ENCODE results near the gene DGCR2.

Gene DGCR2

DNA sequence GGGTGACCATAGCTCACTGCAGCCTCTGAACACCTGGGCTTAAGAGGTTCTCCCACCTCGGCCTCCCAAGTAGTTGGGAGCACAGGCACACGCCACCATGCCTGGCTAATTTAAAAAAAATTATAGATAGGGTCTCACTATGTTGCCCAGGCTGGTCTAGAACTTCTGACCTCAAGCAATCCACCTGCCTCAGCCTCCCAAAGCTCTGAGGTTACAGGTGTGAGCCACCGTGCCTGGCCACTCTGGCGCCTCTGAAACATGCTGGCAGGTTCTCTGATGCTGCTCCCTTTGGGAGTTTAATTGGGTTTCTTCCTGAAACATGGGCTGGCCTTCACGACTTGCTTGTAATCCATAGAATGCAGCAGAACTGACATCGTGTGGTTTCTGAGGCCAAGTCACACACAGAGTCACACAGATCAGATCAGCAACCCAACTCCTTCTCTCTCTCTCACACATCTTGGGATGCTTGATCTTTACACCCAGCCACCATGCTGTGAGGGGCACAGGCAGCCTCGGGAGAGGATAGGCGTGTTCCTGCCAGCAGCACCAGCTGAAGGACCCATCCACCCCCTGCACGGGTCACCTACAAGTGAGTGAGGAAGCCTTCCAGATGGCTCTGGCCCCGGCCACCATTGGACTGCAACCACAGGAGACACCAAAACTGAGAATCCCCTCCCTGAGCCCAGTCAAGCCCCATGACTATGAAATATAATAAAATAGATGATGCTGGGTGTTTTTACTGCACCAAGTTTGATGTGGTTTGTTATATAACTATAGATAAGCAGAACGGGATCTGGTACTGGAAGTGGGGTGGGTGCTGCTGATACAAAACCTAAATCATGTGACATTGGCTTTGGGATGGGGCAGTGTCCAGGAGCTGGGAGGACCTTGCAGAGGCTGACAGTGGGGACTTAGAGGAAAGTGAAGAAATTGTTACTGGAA lies 31.0 kb upstream of the DGCR2 start:
- WGBS: 69% methylated on average over 11 of the region's 11 CpGs
- H3K4me3 ChIP-seq (ENCODE audit: low read length): no peak overlapping the region
- H3K4me1 ChIP-seq (ENCODE audit: insufficient read depth, low read length): no peaks in the 10 kb centered on the region
- peaks cover 4% of the 10 kb centered on the region; the same call in 1 of the 2 replicates for H3K9me3 ChIP-seq (ENCODE audit: insufficient read depth, low read depth, low read length)
- no peaks in the 10 kb centered on the region for H3K36me3 ChIP-seq (ENCODE audit: insufficient read depth, low read length)
- H3K27me3 ChIP-seq (ENCODE audit: insufficient read depth, low read length): peaks cover 71% of the 10 kb centered on the region
- H3K27ac ChIP-seq (ENCODE audit: low read depth, low read length): no peak overlapping the region
- H3K9ac ChIP-seq (ENCODE audit: low read depth, low read length): no peak overlapping the region

DNA sequence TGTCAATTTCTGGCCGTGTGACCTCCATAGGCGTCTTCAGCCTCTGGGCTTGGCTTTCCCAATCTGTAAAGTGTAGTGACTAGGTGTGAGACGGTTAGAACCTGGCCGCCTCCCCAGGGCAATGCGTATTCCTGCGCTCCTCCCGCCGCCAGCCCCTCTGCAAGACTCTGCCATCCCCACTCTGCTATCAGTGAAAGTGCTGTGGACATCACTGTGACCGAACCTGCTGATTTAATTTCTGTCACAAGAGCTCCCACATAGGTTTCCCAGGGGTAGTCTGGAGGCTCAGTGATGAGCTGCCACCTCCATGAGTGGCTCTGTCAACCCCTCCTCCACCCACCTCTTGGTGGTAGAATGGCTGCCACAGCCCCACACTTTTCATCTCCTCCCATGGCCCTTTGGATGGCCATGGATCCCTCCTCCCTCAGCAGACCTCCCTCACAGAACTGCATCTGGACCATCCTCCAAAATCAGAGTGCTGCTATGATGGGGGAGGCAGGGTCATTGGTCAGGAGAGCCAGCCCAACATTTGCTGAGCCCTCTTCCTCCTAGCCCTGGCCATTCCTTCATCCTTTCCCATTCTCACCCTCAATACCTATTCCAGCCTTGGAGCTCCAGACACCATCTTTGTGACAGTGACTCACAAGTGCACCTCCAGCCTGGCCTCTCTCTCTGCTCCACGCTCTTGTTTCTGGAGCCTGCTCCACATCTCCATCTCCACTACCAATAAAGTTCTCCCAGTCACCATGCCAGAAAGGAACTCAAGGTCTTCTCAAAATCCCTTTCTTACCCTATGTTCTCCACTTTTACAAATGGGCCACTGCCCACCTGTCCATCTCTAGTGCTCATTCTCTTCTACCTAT lies 29.3 kb upstream of the DGCR2 start:
- H3K4me1 ChIP-seq (ENCODE audit: insufficient read depth, low read length): peaks cover 5% of the 10 kb centered on the region; the same call in 1 of the 2 replicates
- peaks cover 87% of the 10 kb centered on the region for H3K27me3 ChIP-seq (ENCODE audit: insufficient read depth, low read length)
- H3K9ac ChIP-seq (ENCODE audit: low read depth, low read length): no peak overlapping the region
- H3K36me3 ChIP-seq (ENCODE audit: insufficient read depth, low read length): no peaks in the 10 kb centered on the region
- no peak overlapping the region for H3K27ac ChIP-seq (ENCODE audit: low read depth, low read length)
- H3K4me3 ChIP-seq (ENCODE audit: low read length): peak overlapping the region; percentile 27; the same call in 1 of the 2 replicates
- H3K9me3 ChIP-seq (ENCODE audit: insufficient read depth, low read depth, low read length): peaks cover 4% of the 10 kb centered on the region; the same call in 1 of the 2 replicates
- 57% methylated on average over 10 of the region's 10 CpGs for WGBS

DNA sequence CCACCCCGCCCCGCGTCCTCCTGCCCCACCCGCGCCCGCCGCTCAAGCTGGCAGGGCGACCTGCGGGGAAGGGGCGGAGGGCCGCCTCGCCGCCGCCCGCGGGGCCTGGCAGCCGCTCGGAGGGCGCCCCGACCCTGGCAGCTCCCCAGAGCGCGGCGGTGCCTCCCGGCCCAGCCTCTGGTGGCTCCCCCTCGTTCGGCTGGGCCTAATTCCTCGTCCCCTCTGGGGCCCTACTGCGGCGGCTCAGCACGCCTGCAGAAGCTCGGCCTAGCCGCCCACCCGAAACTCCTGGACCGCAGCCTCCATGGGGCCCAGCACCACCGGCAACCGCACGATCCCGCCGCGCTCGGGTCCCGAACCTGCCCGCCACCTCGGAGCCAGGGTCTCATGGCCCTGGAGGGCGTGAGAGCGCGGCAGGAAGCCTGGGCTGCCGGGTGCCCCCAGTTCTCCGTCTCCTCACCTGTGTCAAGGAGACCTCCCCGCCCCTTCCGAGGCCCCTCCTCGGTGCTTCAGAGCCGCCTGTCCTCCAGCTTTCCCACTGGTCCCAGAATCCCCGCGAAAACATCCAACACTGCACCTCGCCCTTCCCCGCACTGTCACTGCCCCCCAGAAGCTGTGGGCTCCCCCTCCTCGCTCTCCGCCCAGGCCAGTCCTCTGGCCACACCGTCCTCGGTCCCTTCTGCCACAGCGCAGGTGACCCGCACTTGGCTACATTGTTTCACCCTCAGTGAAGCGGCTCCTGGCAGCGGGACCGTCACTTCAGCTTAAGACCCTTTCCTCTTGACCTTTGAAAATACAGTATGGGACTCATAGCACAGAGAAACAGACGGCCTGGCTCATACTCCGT lies 28.5 kb upstream of the DGCR2 start:
- peaks cover 5% of the 10 kb centered on the region; the same call in 1 of the 2 replicates for H3K4me1 ChIP-seq (ENCODE audit: insufficient read depth, low read length)
- peaks cover 84% of the 10 kb centered on the region for H3K27me3 ChIP-seq (ENCODE audit: insufficient read depth, low read length)
- H3K9me3 ChIP-seq (ENCODE audit: insufficient read depth, low read depth, low read length): peaks cover 4% of the 10 kb centered on the region; the same call in 1 of the 2 replicates
- H3K27ac ChIP-seq (ENCODE audit: low read depth, low read length): no peak overlapping the region
- 18% methylated on average over 67 of the region's 68 CpGs for WGBS
- H3K9ac ChIP-seq (ENCODE audit: low read depth, low read length): no peak overlapping the region
- H3K36me3 ChIP-seq (ENCODE audit: insufficient read depth, low read length): no peaks in the 10 kb centered on the region
- peak overlapping the region; percentile 27; the same call in 1 of the 2 replicates for H3K4me3 ChIP-seq (ENCODE audit: low read length)

- H3K9ac ChIP-seq (ENCODE audit: low read depth, low read length): peak within 1 kb of the TSS; percentile 0; the same call in 1 of the 2 replicates
- no peaks in the 10 kb centered on the region for H3K36me3 ChIP-seq (ENCODE audit: insufficient read depth, low read length)
- WGBS: 3% methylated on average over 59 of the region's 59 CpGs
- H3K27ac ChIP-seq (ENCODE audit: low read depth, low read length): no peak within 1 kb of the TSS
- peaks cover 5% of the 10 kb centered on the region; the same call in 1 of the 2 replicates for H3K4me1 ChIP-seq (ENCODE audit: insufficient read depth, low read length)
- H3K27me3 ChIP-seq (ENCODE audit: insufficient read depth, low read length): peaks cover 80% of the 10 kb centered on the region
- H3K9me3 ChIP-seq (ENCODE audit: insufficient read depth, low read depth, low read length): peaks cover 4% of the 10 kb centered on the region; the same call in 1 of the 2 replicates
- H3K4me3 ChIP-seq (ENCODE audit: low read length): peak within 1 kb of the TSS; percentile 45
Measured at GRCh38 chr22:19149991-19150390, 27.8 kb upstream of the DGCR2 start, which contains the start of gene GSC2. Gene GSC2, minus strand, starts transcription at chr22:19150292. Its CDS starts 9 bp downstream, at chr22:19150283.

GRCh38 chr22:19149047-19149883 lies 27.1 kb upstream of the DGCR2 start:
- Histone ChIP-seq H3K27me3 (ENCODE audit: insufficient read depth, low read length) (peaks cover 77% of the 10 kb centered on the region), H3K27ac (ENCODE audit: low read depth, low read length) (no peak overlapping the region), H3K9me3 (ENCODE audit: insufficient read depth, low read depth, low read length) (peaks cover 4% of the 10 kb centered on the region; the same call in 1 of the 2 replicates), H3K36me3 (ENCODE audit: insufficient read depth, low read length) (no peaks in the 10 kb centered on the region), H3K9ac (ENCODE audit: low read depth, low read length) (peak overlapping the region; percentile 0; the same call in 1 of the 2 replicates), H3K4me3 (ENCODE audit: low read length) (peak overlapping the region; percentile 45), H3K4me1 (ENCODE audit: insufficient read depth, low read length) (peaks cover 5% of the 10 kb centered on the region; the same call in 1 of the 2 replicates)
- WGBS: 12% methylated on average over 92 of the region's 92 CpGs

- H3K9ac ChIP-seq (ENCODE audit: low read depth, low read length): no peak overlapping the region
- H3K27ac ChIP-seq (ENCODE audit: low read depth, low read length): no peak overlapping the region
- H3K9me3 ChIP-seq (ENCODE audit: insufficient read depth, low read depth, low read length): peaks cover 4% of the 10 kb centered on the region; the same call in 1 of the 2 replicates
- peak overlapping the region; percentile 45; the same call in 1 of the 2 replicates for H3K4me3 ChIP-seq (ENCODE audit: low read length)
- H3K4me1 ChIP-seq (ENCODE audit: insufficient read depth, low read length): peaks cover 5% of the 10 kb centered on the region; the same call in 1 of the 2 replicates
- H3K36me3 ChIP-seq (ENCODE audit: insufficient read depth, low read length): no peaks in the 10 kb centered on the region
- 76% methylated on average over 33 of the region's 33 CpGs for WGBS
- peaks cover 73% of the 10 kb centered on the region for H3K27me3 ChIP-seq (ENCODE audit: insufficient read depth, low read length)
Measured at GRCh38 chr22:19148417-19149046, 26.3 kb upstream of the DGCR2 start.

DNA sequence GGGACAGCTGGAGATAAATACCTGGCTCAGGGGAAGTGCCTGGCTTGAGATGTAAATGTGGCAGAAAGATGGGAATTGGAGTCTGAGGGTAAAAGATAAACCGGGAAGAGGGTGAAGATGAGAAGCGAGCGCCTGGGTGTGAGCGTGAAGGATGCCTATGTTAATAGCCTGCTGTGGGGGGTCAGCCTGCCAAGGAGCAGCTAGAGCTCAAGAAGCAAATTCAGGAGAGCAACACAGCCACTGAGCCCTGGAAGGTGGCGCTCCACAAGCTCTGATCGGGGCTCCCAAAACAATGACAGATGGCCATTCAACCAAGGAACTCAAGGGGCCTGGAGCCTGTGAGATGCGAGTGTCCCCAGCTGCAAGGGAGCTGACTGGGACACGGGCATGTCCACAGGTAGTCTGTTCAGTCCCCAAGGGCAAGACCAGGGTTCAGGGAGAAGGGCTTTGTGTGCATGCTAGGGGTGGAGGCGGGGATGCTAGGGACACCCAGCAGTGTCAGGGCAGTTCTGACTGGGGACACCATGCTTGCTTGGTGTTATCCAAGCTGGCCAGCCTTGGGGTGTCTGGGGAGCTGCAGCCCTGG lies 25.1 kb upstream of the DGCR2 start:
- peaks cover 61% of the 10 kb centered on the region for H3K27me3 ChIP-seq (ENCODE audit: insufficient read depth, low read length)
- H3K4me3 ChIP-seq (ENCODE audit: low read length): no peak overlapping the region
- peaks cover 5% of the 10 kb centered on the region; the same call in 1 of the 2 replicates for H3K4me1 ChIP-seq (ENCODE audit: insufficient read depth, low read length)
- H3K27ac ChIP-seq (ENCODE audit: low read depth, low read length): no peak overlapping the region
- 29% methylated on average over 9 of the region's 9 CpGs for WGBS
- H3K9ac ChIP-seq (ENCODE audit: low read depth, low read length): no peak overlapping the region
- H3K9me3 ChIP-seq (ENCODE audit: insufficient read depth, low read depth, low read length): peaks cover 4% of the 10 kb centered on the region; the same call in 1 of the 2 replicates
- H3K36me3 ChIP-seq (ENCODE audit: insufficient read depth, low read length): peaks cover 5% of the 10 kb centered on the region

DNA sequence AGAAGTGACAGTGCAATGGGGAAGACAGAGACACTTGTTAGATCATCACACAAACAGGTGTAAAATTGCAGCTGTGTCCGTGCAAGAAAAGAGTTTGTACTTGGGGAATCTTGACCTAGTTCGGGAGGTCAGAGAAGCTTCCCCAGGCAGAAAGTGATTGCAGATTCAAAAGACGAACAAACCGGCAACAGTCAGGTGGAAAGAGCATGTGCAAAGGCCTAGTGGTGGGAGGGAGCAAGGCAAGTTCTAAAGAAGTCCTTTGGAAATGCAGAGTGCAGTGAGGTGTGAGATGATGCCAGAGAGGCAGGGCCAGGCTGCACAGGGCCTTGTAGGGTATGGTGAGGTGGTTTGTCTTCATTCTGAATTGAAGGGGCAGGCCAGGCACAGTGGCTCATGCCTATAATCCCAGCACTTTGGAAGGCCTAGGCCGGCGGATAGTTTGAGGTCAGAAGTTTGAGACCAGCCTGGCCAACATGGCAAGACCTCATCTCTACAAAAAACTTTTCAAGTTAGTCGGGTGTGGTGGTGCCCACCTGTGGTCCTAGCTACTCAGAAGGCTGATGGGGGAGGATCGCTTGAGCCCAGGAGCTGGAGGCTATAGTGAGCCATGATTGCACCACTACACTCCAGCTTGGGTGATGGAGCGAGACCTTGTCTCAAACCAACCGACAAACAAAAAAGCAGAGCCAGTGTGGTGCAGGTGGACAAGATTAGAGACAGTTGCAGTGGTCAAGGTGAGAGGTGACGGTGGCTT lies 24.2 kb upstream of the DGCR2 start:
- Histone ChIP-seq H3K9me3 (ENCODE audit: insufficient read depth, low read depth, low read length) (peaks cover under 1% of the 10 kb centered on the region; the same call in 1 of the 2 replicates), H3K4me1 (ENCODE audit: insufficient read depth, low read length) (peaks cover 5% of the 10 kb centered on the region; the same call in 1 of the 2 replicates), H3K4me3 (ENCODE audit: low read length) (no peak overlapping the region), H3K27me3 (ENCODE audit: insufficient read depth, low read length) (peaks cover 52% of the 10 kb centered on the region), H3K27ac (ENCODE audit: low read depth, low read length) (no peak overlapping the region), H3K9ac (ENCODE audit: low read depth, low read length) (no peak overlapping the region), H3K36me3 (ENCODE audit: insufficient read depth, low read length) (peaks cover 11% of the 10 kb centered on the region)
- WGBS: 82% methylated on average over 11 of the region's 11 CpGs
